ENCODE results near the gene NFYA.

DNA sequence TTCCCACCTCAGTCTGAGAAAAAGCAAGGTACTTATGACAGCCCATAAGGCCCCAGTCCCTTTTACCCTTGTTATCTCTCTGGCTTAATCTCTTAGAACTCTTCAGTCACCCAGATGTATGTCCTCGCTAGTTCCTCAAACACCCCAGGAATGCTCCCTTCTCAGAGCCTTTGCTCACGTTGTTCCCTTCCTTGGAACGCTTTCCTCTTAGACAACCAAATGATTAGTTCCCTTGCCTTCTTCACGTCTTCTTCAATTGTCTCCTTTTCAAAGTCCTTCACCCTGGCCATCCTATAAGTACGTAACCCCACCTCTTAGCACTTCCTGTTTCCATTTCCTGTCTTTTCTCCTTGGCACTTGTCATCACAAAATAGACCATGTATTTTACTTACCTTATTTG, 20.9 kb upstream of the NFYA start:
- TF ChIP-seq, protein P1, sequence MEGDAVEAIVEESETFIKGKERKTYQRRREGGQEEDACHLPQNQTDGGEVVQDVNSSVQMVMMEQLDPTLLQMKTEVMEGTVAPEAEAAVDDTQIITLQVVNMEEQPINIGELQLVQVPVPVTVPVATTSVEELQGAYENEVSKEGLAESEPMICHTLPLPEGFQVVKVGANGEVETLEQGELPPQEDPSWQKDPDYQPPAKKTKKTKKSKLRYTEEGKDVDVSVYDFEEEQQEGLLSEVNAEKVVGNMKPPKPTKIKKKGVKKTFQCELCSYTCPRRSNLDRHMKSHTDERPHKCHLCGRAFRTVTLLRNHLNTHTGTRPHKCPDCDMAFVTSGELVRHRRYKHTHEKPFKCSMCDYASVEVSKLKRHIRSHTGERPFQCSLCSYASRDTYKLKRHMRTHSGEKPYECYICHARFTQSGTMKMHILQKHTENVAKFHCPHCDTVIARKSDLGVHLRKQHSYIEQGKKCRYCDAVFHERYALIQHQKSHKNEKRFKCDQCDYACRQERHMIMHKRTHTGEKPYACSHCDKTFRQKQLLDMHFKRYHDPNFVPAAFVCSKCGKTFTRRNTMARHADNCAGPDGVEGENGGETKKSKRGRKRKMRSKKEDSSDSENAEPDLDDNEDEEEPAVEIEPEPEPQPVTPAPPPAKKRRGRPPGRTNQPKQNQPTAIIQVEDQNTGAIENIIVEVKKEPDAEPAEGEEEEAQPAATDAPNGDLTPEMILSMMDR (IDR thresholded peaks at IDR 0.05), result no peak
- TF ChIP-seq POLR2A (IDR thresholded peaks at IDR 0.05), result no peak

Data from right lobe of liver (tissue), 4 donors.